ENCODE results near the gene ST8SIA1.

The ST8SIA1 gene

GRCh38 chr12:22264380-22264779 lies 70.1 kb downstream of the ST8SIA1 start:
- no peaks in the 10 kb centered on the region for H3K9me3 ChIP-seq (ENCODE audit: control insufficient read depth, insufficient read depth, low read length)
- no peak overlapping the region for H3K4me3 ChIP-seq (ENCODE audit: low read length)
- no peak for DNase-seq (ENCODE audit: low read depth, low spot score)
- no peak overlapping the region for H3K27ac ChIP-seq (ENCODE audit: low read length)
- WGBS (ENCODE audit: insufficient coverage, insufficient read length), result 100% methylated on average over 1 of the region's 5 CpGs
- no peaks in the 10 kb centered on the region for H3K4me1 ChIP-seq (ENCODE audit: control insufficient read depth, insufficient read depth, low read length)
- no peaks in the 10 kb centered on the region for H3K27me3 ChIP-seq (ENCODE audit: control insufficient read depth, insufficient read depth, low read length)
- no peaks in the 10 kb centered on the region for H3K36me3 ChIP-seq (ENCODE audit: control insufficient read depth, insufficient read depth, low read length)

- no CpG with 5 or more reads among the region's 2 CpGs for WGBS (ENCODE audit: insufficient coverage, insufficient read length)
- Histone ChIP-seq H3K27ac (ENCODE audit: low read length) (no peak overlapping the region), H3K36me3 (ENCODE audit: control insufficient read depth, insufficient read depth, low read length) (no peaks in the 10 kb centered on the region), H3K9me3 (ENCODE audit: control insufficient read depth, insufficient read depth, low read length) (no peaks in the 10 kb centered on the region), H3K4me3 (ENCODE audit: low read length) (no peak overlapping the region), H3K4me1 (ENCODE audit: control insufficient read depth, insufficient read depth, low read length) (no peaks in the 10 kb centered on the region), H3K27me3 (ENCODE audit: control insufficient read depth, insufficient read depth, low read length) (no peaks in the 10 kb centered on the region)
- DNase-seq (ENCODE audit: low read depth, low spot score), result no peak
Measured at GRCh38 chr12:22262309-22262708, 72.2 kb downstream of the ST8SIA1 start.

- Histone ChIP-seq H3K36me3 (ENCODE audit: control insufficient read depth, insufficient read depth, low read length) (no peaks in the 10 kb centered on the region), H3K4me3 (ENCODE audit: low read length) (no peak overlapping the region), H3K27ac (ENCODE audit: low read length) (no peak overlapping the region), H3K9me3 (ENCODE audit: control insufficient read depth, insufficient read depth, low read length) (no peaks in the 10 kb centered on the region), H3K4me1 (ENCODE audit: control insufficient read depth, insufficient read depth, low read length) (0 out of 2 replicates have a peak, but pooled peaks cover 2% of the 10 kb centered on the region), H3K27me3 (ENCODE audit: control insufficient read depth, insufficient read depth, low read length) (no peaks in the 10 kb centered on the region)
- no peak for DNase-seq (ENCODE audit: low read depth, low spot score)
- WGBS (ENCODE audit: insufficient coverage, insufficient read length), result no CpG with 5 or more reads among the region's 6 CpGs
Measured at GRCh38 chr12:22257100-22257499, 77.4 kb downstream of the ST8SIA1 start.

GRCh38 chr12:22256605-22257004 lies 77.9 kb downstream of the ST8SIA1 start:
- H3K36me3 ChIP-seq (ENCODE audit: control insufficient read depth, insufficient read depth, low read length), result no peaks in the 10 kb centered on the region
- H3K4me3 ChIP-seq (ENCODE audit: low read length), result no peak overlapping the region
- no peak for DNase-seq (ENCODE audit: low read depth, low spot score)
- H3K9me3 ChIP-seq (ENCODE audit: control insufficient read depth, insufficient read depth, low read length), result no peaks in the 10 kb centered on the region
- 0 out of 2 replicates have a peak, but pooled peaks cover 2% of the 10 kb centered on the region for H3K4me1 ChIP-seq (ENCODE audit: control insufficient read depth, insufficient read depth, low read length)
- no peak overlapping the region for H3K27ac ChIP-seq (ENCODE audit: low read length)
- no CpG with 5 or more reads among the region's 1 CpG for WGBS (ENCODE audit: insufficient coverage, insufficient read length)
- no peaks in the 10 kb centered on the region for H3K27me3 ChIP-seq (ENCODE audit: control insufficient read depth, insufficient read depth, low read length)

GRCh38 chr12:22256041-22256441 lies 78.5 kb downstream of the ST8SIA1 start:
- Histone ChIP-seq H3K4me3 (ENCODE audit: low read length) (no peak overlapping the region), H3K27ac (ENCODE audit: low read length) (no peak overlapping the region), H3K27me3 (ENCODE audit: control insufficient read depth, insufficient read depth, low read length) (no peaks in the 10 kb centered on the region), H3K9me3 (ENCODE audit: control insufficient read depth, insufficient read depth, low read length) (no peaks in the 10 kb centered on the region), H3K36me3 (ENCODE audit: control insufficient read depth, insufficient read depth, low read length) (no peaks in the 10 kb centered on the region), H3K4me1 (ENCODE audit: control insufficient read depth, insufficient read depth, low read length) (0 out of 2 replicates have a peak, but pooled peaks cover 2% of the 10 kb centered on the region)
- WGBS (ENCODE audit: insufficient coverage, insufficient read length), result no CpG with 5 or more reads among the region's 7 CpGs
- no peak for DNase-seq (ENCODE audit: low read depth, low spot score)

GRCh38 chr12:22255097-22255496 lies 79.4 kb downstream of the ST8SIA1 start:
- no CpG with 5 or more reads among the region's 11 CpGs for WGBS (ENCODE audit: insufficient coverage, insufficient read length)
- Histone ChIP-seq H3K4me3 (ENCODE audit: low read length) (no peak overlapping the region), H3K9me3 (ENCODE audit: control insufficient read depth, insufficient read depth, low read length) (no peaks in the 10 kb centered on the region), H3K27ac (ENCODE audit: low read length) (no peak overlapping the region), H3K27me3 (ENCODE audit: control insufficient read depth, insufficient read depth, low read length) (no peaks in the 10 kb centered on the region), H3K4me1 (ENCODE audit: control insufficient read depth, insufficient read depth, low read length) (0 out of 2 replicates have a peak, but pooled peaks cover 2% of the 10 kb centered on the region), H3K36me3 (ENCODE audit: control insufficient read depth, insufficient read depth, low read length) (no peaks in the 10 kb centered on the region)
- DNase-seq (ENCODE audit: low read depth, low spot score), result no peak

- Histone ChIP-seq H3K4me1 (ENCODE audit: control insufficient read depth, insufficient read depth, low read length) (0 out of 2 replicates have a peak, but pooled peaks cover 2% of the 10 kb centered on the region), H3K27ac (ENCODE audit: low read length) (no peak overlapping the region), H3K36me3 (ENCODE audit: control insufficient read depth, insufficient read depth, low read length) (no peaks in the 10 kb centered on the region), H3K9me3 (ENCODE audit: control insufficient read depth, insufficient read depth, low read length) (no peaks in the 10 kb centered on the region), H3K4me3 (ENCODE audit: low read length) (no peak overlapping the region), H3K27me3 (ENCODE audit: control insufficient read depth, insufficient read depth, low read length) (no peaks in the 10 kb centered on the region)
- no peak for DNase-seq (ENCODE audit: low read depth, low spot score)
- WGBS (ENCODE audit: insufficient coverage, insufficient read length), result no CpG with 5 or more reads among the region's 7 CpGs
Measured at GRCh38 chr12:22254478-22254877, 80.0 kb downstream of the ST8SIA1 start.

GRCh38 chr12:22252057-22252456 lies 82.5 kb downstream of the ST8SIA1 start:
- Histone ChIP-seq H3K27me3 (ENCODE audit: control insufficient read depth, insufficient read depth, low read length) (no peaks in the 10 kb centered on the region), H3K4me1 (ENCODE audit: control insufficient read depth, insufficient read depth, low read length) (0 out of 2 replicates have a peak, but pooled peaks cover 2% of the 10 kb centered on the region), H3K36me3 (ENCODE audit: control insufficient read depth, insufficient read depth, low read length) (no peaks in the 10 kb centered on the region), H3K4me3 (ENCODE audit: low read length) (no peak overlapping the region), H3K9me3 (ENCODE audit: control insufficient read depth, insufficient read depth, low read length) (no peaks in the 10 kb centered on the region), H3K27ac (ENCODE audit: low read length) (no peak overlapping the region)
- WGBS (ENCODE audit: insufficient coverage, insufficient read length), result 100% methylated on average over 2 of the region's 3 CpGs
- DNase-seq (ENCODE audit: low read depth, low spot score), result no peak

GRCh38 chr12:22250762-22251161 lies 83.7 kb downstream of the ST8SIA1 start:
- Histone ChIP-seq H3K27me3 (ENCODE audit: control insufficient read depth, insufficient read depth, low read length) (no peaks in the 10 kb centered on the region), H3K36me3 (ENCODE audit: control insufficient read depth, insufficient read depth, low read length) (no peaks in the 10 kb centered on the region), H3K9me3 (ENCODE audit: control insufficient read depth, insufficient read depth, low read length) (no peaks in the 10 kb centered on the region), H3K4me1 (ENCODE audit: control insufficient read depth, insufficient read depth, low read length) (0 out of 2 replicates have a peak, but pooled peaks cover under 1% of the 10 kb centered on the region), H3K4me3 (ENCODE audit: low read length) (no peak overlapping the region), H3K27ac (ENCODE audit: low read length) (no peak overlapping the region)
- no peak for DNase-seq (ENCODE audit: low read depth, low spot score)
- WGBS (ENCODE audit: insufficient coverage, insufficient read length), result no CpG with 5 or more reads among the region's 2 CpGs

GRCh38 chr12:22248571-22249115 lies 85.9 kb downstream of the ST8SIA1 start:
- no peak overlapping the region for H3K27ac ChIP-seq (ENCODE audit: low read length)
- H3K4me3 ChIP-seq (ENCODE audit: low read length), result no peak overlapping the region
- no peak for DNase-seq (ENCODE audit: low read depth, low spot score)
- no peaks in the 10 kb centered on the region for H3K4me1 ChIP-seq (ENCODE audit: control insufficient read depth, insufficient read depth, low read length)
- no peaks in the 10 kb centered on the region for H3K9me3 ChIP-seq (ENCODE audit: control insufficient read depth, insufficient read depth, low read length)
- WGBS (ENCODE audit: insufficient coverage, insufficient read length), result no CpG with 5 or more reads among the region's 3 CpGs
- no peaks in the 10 kb centered on the region for H3K36me3 ChIP-seq (ENCODE audit: control insufficient read depth, insufficient read depth, low read length)
- no peaks in the 10 kb centered on the region for H3K27me3 ChIP-seq (ENCODE audit: control insufficient read depth, insufficient read depth, low read length)

- H3K27ac ChIP-seq (ENCODE audit: low read length), result no peak overlapping the region
- no CpG with 5 or more reads among the region's 6 CpGs for WGBS (ENCODE audit: insufficient coverage, insufficient read length)
Measured at GRCh38 chr12:22248121-22248520, 86.4 kb downstream of the ST8SIA1 start.

More at GRCh38 chr12:22248121-22248520, 86.4 kb downstream of the ST8SIA1 start:
- H3K4me1 ChIP-seq (ENCODE audit: control insufficient read depth, insufficient read depth, low read length), result no peaks in the 10 kb centered on the region
- no peaks in the 10 kb centered on the region for H3K36me3 ChIP-seq (ENCODE audit: control insufficient read depth, insufficient read depth, low read length)
- H3K9me3 ChIP-seq (ENCODE audit: control insufficient read depth, insufficient read depth, low read length), result no peaks in the 10 kb centered on the region
- no peaks in the 10 kb centered on the region for H3K27me3 ChIP-seq (ENCODE audit: control insufficient read depth, insufficient read depth, low read length)
- H3K4me3 ChIP-seq (ENCODE audit: low read length), result no peak overlapping the region
- no peak for DNase-seq (ENCODE audit: low read depth, low spot score)

Measured in iPS DF 6.9 (cell line).